SU-DHL-6 (cell line): ENCODE measurements around the gene BPIFB6.

ENCODE experiments used
- H2AFZ ChIP-seq: fragments of 200-600 bp; sonication (generic); 2 replicates; pipeline ENCODE4 v1.6.1; 2014; ENCODE audit warnings: low read depth, mild to moderate bottlenecking, moderate library complexity, mixed read lengths, antibody characterized with exemption, low read length; ENCODE audit not compliant: severe bottlenecking
- H3F3A ChIP-seq: fragments of 200-600 bp; shearing (Covaris generic); 2 replicates; pipeline ENCODE4 v1.6.0; 2016; ENCODE audit warnings: antibody characterized with exemption, mild to moderate bottlenecking; ENCODE audit not compliant: insufficient read depth
- H3K27ac ChIP-seq: fragments of 200-600 bp; sonication (generic); 2 replicates; pipeline ENCODE4 v1.5.1; 2016; ENCODE audit warnings: low read depth, mild to moderate bottlenecking, low read length, moderate library complexity, mixed read lengths
- H3K27me3 ChIP-seq: fragments of 200-600 bp; sonication (generic), shearing (Covaris generic); 2 replicates; pipeline ENCODE4 v1.6.0; 2014; ENCODE audit warnings: mild to moderate bottlenecking, low read length
- H3K36me3 ChIP-seq: fragments of 200-600 bp; sonication (generic); 2 replicates; pipeline ENCODE4 v1.6.1; 2014; ENCODE audit warnings: mild to moderate bottlenecking, low read length, mixed read lengths
- H3K4me2 ChIP-seq: fragments of 300-600, 200-600 bp; shearing (Covaris generic), sonication (generic); 2 replicates; pipeline ENCODE4 v1.6.0; 2014; ENCODE audit warnings: low read length, low read depth, mild to moderate bottlenecking; ENCODE audit not compliant: poor library complexity, severe bottlenecking
- H3K4me3 ChIP-seq: fragments of 200-600 bp; sonication (generic); 2 replicates; pipeline ENCODE4 v1.5.1; 2014; ENCODE audit warnings: antibody characterized with exemption, low read length, mild to moderate bottlenecking, mixed read lengths; ENCODE audit not compliant: insufficient read depth, poor library complexity, severe bottlenecking
- H3K79me2 ChIP-seq: fragments of 200-600 bp; sonication (generic); 2 replicates; pipeline ENCODE4 v1.6.1; 2014; ENCODE audit warnings: mild to moderate bottlenecking, low read length, moderate library complexity; ENCODE audit not compliant: insufficient read depth
- H3K9ac ChIP-seq: fragments of 200-600 bp; sonication (generic); 2 replicates; pipeline ENCODE4 v1.7.0; 2014; ENCODE audit warnings: mild to moderate bottlenecking, low read length
- H3K9me2 ChIP-seq: fragments of 200-600 bp; sonication (generic); replicated peaks from 2 replicates; pipeline ENCODE4 v1.6.1; 2014; ENCODE audit warnings: low read length; ENCODE audit not compliant: insufficient read depth
- H3K9me3 ChIP-seq: fragments of 200-600 bp; sonication (generic); 2 replicates; pipeline ENCODE4 v1.6.1; 2014; ENCODE audit warnings: low read length, mixed read lengths; ENCODE audit not compliant: insufficient read depth
- H4K20me1 ChIP-seq: fragments of 200-600 bp; sonication (generic); 2 replicates; pipeline ENCODE4 v1.6.1; 2014; ENCODE audit warnings: low read depth, mild to moderate bottlenecking, antibody characterized with exemption, low read length, moderate library complexity, mixed read lengths
- EZH2phosphoT487 ChIP-seq: fragments of 200-600 bp; sonication (generic), shearing (Covaris generic); conservative IDR thresholded peaks from 2 replicates; pipeline ENCODE4 v1.6.1; 2018; ENCODE audit warnings: mild to moderate bottlenecking, antibody characterized with exemption, low read length, moderate library complexity, mixed read lengths
- TF ChIP-seq, protein P1 (sequence below): fragments of 200-600 bp; sonication (generic); IDR thresholded peaks from one replicate; pipeline ENCODE4 v1.5.1; 2017; ENCODE audit warnings: antibody characterized with exemption, mild to moderate bottlenecking, low read length, moderate library complexity; ENCODE audit not compliant: insufficient read depth, poor library complexity, severe bottlenecking

BPIFB6 gene

DNA sequence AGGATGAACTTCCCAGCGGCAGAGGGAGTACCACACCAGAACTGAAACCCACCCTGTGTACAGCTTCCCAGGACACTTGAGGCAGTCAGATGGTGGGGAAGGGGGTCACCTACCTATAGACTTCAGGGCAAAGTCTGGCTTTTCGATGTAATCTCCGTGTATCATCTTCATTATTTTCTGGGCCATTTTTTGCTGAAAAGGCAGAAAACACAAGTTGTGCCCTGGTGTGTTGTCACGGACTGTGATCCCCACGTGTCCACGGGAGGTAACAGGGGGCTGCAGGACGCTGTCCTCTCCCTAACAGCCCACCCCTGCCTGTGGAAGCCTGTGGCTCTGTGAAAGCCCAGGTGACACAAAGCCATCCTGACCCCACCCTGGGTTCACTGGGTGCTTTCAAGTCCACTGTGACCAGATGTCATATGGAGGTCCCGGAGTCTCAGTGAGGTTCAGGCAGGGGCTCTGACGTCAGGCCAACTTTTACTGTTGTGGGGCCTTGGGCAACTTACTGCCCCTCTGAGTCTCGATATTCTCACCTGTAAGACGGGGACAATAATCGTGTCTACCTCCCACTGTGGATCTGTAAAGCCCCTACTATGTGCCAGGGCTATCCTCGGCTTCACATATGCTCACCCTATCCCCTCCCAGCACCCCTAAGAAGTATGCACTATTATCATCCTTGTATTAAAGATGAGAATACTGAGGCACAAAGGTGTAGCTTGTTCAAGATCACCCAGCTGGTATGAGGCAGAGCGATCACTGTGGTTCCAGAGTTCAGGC, 41.8 kb upstream of the BPIFB6 start:
- H3K9me3 ChIP-seq: no peaks in the 10 kb centered on the region
- H2AFZ ChIP-seq: no peak overlapping the region
- H3K27ac ChIP-seq: no peak overlapping the region
- H3K4me3 ChIP-seq: no peak overlapping the region
- no peaks in the 10 kb centered on the region for H3F3A ChIP-seq
- no peaks in the 10 kb centered on the region for H3K79me2 ChIP-seq
- no peaks in the 10 kb centered on the region for H3K9me2 ChIP-seq
- TF ChIP-seq, protein P1, sequence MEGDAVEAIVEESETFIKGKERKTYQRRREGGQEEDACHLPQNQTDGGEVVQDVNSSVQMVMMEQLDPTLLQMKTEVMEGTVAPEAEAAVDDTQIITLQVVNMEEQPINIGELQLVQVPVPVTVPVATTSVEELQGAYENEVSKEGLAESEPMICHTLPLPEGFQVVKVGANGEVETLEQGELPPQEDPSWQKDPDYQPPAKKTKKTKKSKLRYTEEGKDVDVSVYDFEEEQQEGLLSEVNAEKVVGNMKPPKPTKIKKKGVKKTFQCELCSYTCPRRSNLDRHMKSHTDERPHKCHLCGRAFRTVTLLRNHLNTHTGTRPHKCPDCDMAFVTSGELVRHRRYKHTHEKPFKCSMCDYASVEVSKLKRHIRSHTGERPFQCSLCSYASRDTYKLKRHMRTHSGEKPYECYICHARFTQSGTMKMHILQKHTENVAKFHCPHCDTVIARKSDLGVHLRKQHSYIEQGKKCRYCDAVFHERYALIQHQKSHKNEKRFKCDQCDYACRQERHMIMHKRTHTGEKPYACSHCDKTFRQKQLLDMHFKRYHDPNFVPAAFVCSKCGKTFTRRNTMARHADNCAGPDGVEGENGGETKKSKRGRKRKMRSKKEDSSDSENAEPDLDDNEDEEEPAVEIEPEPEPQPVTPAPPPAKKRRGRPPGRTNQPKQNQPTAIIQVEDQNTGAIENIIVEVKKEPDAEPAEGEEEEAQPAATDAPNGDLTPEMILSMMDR: no peak
- no peak for TF ChIP-seq EZH2phosphoT487
- H3K4me2 ChIP-seq: no peak overlapping the region
- H3K27me3 ChIP-seq: no peaks in the 10 kb centered on the region
- no peak overlapping the region for H3K9ac ChIP-seq
- no peaks in the 10 kb centered on the region for H4K20me1 ChIP-seq
- H3K36me3 ChIP-seq: no peaks in the 10 kb centered on the region

DNA sequence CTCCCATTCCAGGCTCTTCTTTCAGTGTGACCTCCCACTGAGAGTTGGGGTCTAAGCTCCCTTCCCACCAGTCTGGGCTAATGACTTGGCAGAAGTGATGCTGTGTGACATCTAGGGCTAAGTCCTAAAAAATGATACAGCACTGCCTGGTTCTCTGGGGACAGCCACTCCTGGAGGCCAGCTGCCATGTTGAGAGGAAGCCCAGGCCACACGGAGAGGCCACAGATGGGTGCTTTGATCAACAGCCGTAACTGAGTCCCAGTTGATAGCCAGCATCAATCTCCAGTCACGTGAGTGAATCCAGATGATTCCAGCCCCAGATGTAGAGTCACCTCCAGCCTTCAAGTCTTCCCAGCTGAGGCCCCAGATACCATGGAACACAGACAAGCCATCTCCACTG, 41.0 kb upstream of the BPIFB6 start:
- Histone ChIP-seq H3K4me2 (no peak overlapping the region), H3K9me3 (peaks cover 6% of the 10 kb centered on the region), H3K27me3 (peaks cover 4% of the 10 kb centered on the region; the same call in 1 of the 2 replicates), H3K36me3 (no peaks in the 10 kb centered on the region), H3F3A (no peaks in the 10 kb centered on the region), H3K9me2 (no peaks in the 10 kb centered on the region), H3K79me2 (no peaks in the 10 kb centered on the region), H3K27ac (no peak overlapping the region), H4K20me1 (no peaks in the 10 kb centered on the region), H3K4me3 (no peak overlapping the region), H2AFZ (no peak overlapping the region), H3K9ac (no peak overlapping the region)
- TF ChIP-seq EZH2phosphoT487: no peak
- TF ChIP-seq, protein P1: no peak

DNA sequence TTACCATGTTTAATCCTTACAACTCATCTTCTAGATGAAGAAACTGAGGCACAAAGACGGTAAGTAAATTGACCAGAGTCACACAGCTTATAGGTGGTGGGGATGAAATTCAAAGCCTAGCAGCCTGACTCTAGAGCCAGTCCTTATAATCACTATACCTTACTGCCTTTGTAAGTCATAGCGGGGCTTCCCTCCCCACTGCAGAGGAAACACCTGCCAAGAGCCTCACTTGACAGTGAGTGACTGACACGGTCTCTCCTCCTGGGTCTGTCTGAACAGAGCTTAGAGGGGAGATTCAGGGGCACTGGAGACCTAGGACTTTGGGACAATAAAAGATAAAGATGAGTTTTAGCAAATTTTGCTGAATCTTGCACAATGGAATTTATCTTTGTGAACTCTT, 40.1 kb upstream of the BPIFB6 start:
- peaks cover 4% of the 10 kb centered on the region; the same call in 1 of the 2 replicates for H3K27me3 ChIP-seq
- H3K9ac ChIP-seq: no peak overlapping the region
- H2AFZ ChIP-seq: no peak overlapping the region
- peaks cover 10% of the 10 kb centered on the region for H3K9me3 ChIP-seq
- H3F3A ChIP-seq: no peaks in the 10 kb centered on the region
- H4K20me1 ChIP-seq: no peaks in the 10 kb centered on the region
- no peak overlapping the region for H3K4me3 ChIP-seq
- no peaks in the 10 kb centered on the region for H3K9me2 ChIP-seq
- H3K36me3 ChIP-seq: no peaks in the 10 kb centered on the region
- H3K79me2 ChIP-seq: no peaks in the 10 kb centered on the region
- no peak overlapping the region for H3K4me2 ChIP-seq
- TF ChIP-seq, protein P1: no peak
- no peak overlapping the region for H3K27ac ChIP-seq
